ENCODE data around the gene CEACAM3.

GRCh38 chr19:41810301-41810700 is 13.9 kb downstream of the CEACAM3 start:
- TF ChIP-seq, protein P1, sequence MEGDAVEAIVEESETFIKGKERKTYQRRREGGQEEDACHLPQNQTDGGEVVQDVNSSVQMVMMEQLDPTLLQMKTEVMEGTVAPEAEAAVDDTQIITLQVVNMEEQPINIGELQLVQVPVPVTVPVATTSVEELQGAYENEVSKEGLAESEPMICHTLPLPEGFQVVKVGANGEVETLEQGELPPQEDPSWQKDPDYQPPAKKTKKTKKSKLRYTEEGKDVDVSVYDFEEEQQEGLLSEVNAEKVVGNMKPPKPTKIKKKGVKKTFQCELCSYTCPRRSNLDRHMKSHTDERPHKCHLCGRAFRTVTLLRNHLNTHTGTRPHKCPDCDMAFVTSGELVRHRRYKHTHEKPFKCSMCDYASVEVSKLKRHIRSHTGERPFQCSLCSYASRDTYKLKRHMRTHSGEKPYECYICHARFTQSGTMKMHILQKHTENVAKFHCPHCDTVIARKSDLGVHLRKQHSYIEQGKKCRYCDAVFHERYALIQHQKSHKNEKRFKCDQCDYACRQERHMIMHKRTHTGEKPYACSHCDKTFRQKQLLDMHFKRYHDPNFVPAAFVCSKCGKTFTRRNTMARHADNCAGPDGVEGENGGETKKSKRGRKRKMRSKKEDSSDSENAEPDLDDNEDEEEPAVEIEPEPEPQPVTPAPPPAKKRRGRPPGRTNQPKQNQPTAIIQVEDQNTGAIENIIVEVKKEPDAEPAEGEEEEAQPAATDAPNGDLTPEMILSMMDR (conservative IDR thresholded peaks at IDR 0.05; ENCODE audit: low read length): no peak
- TF ChIP-seq EZH2phosphoT487 (IDR thresholded peaks at IDR 0.05; ENCODE audit: borderline replicate concordance): no peak
